NCI-H2171 treated with DMSO at 0.1 percent for 48 hours (cell line): ENCODE measurements around the gene WDR53.
A peak's percentile ranks its signal among the peaks of the same experiment; 100 is the strongest.
"Not testable (repeated sequence)": the region's sequence is repeated elsewhere in the genome, so short reads cannot be mapped to it uniquely, and the experiment has no call there.

Experiments used
- DNase-seq: peaks from one replicate; lab custom pipeline; 2025; lab: John Stamatoyannopoulos, UW

WDR53 gene

GRCh38 chr3:196568246-196569002, at the start of gene WDR53, which contains the start of gene FBXO45:
Gene WDR53 (minus strand): TSS chr3:196568554. CDS start chr3:196561475, 7,079 bp downstream.
Gene FBXO45 (plus strand): TSS chr3:196568660. CDS start chr3:196568985, 325 bp downstream.
- DNase-seq, result peak; percentile 95

GRCh38 chr3:196617256-196617655, 48.9 kb upstream of the WDR53 start:
- no peak for DNase-seq

GRCh38 chr3:196615234-196615633, 46.9 kb upstream of the WDR53 start:
- DNase-seq, result not testable (repeated sequence)

- DNase-seq, result no peak
Measured at GRCh38 chr3:196611761-196612483, 43.6 kb upstream of the WDR53 start.

- no peak for DNase-seq
Measured at GRCh38 chr3:196609805-196610515, 41.6 kb upstream of the WDR53 start.

- peak; percentile 63 for DNase-seq
Measured at GRCh38 chr3:196609343-196609775, 41.0 kb upstream of the WDR53 start.

GRCh38 chr3:196608693-196609092, 40.3 kb upstream of the WDR53 start:
- DNase-seq, result no peak

GRCh38 chr3:196604548-196604947, 36.2 kb upstream of the WDR53 start:
- peak; percentile 69 for DNase-seq

- no peak for DNase-seq
Measured at GRCh38 chr3:196603683-196604082, 35.3 kb upstream of the WDR53 start.

GRCh38 chr3:196602673-196603072, 34.3 kb upstream of the WDR53 start:
- no peak for DNase-seq

- no peak for DNase-seq
Measured at GRCh38 chr3:196600359-196600758, 32.0 kb upstream of the WDR53 start.

- DNase-seq, result no peak
Measured at GRCh38 chr3:196599734-196600128, 31.4 kb upstream of the WDR53 start.

GRCh38 chr3:196597971-196598733, 29.8 kb upstream of the WDR53 start:
- not testable (repeated sequence) for DNase-seq

- no peak for DNase-seq
Measured at GRCh38 chr3:196596355-196596754, 28.0 kb upstream of the WDR53 start.

- DNase-seq, result no peak
Measured at GRCh38 chr3:196590279-196590678, 21.9 kb upstream of the WDR53 start.

- no peak for DNase-seq
Measured at GRCh38 chr3:196585044-196585757, 16.8 kb upstream of the WDR53 start.

- DNase-seq, result no peak
Measured at GRCh38 chr3:196572389-196572788, 4.0 kb upstream of the WDR53 start.

GRCh38 chr3:196570332-196570731, 2.0 kb upstream of the WDR53 start:
- not testable (repeated sequence) for DNase-seq

- DNase-seq, result peak; percentile 51
Measured at GRCh38 chr3:196569003-196569516, 706 bp upstream of the WDR53 start.

GRCh38 chr3:196563721-196564225, 4.6 kb downstream of the WDR53 start:
- DNase-seq, result no peak

GRCh38 chr3:196559826-196560225, 8.5 kb downstream of the WDR53 start:
- no peak for DNase-seq
